OCI-LY7 (cell line): ENCODE results near the gene MOSPD2. TPM values are rescaled to one million over a fixed set of nuclear protein-coding genes. Genes with fewer than 3 reads are reported as not detected.

Experiments
- BruUV-seq: library from RNA; stranded (reverse); fragments of 400-500 nt; replicated peaks from 2 replicates; lab custom pipeline; 2021; lab: Mats Ljungman, UMichigan
- CTCF ChIA-PET: fragments of 300-600 bp; sonication (Branson Sonifier 250); formaldehyde crosslinking; loops from one replicate; lab custom pipeline; 2022; ENCODE audit warnings: antibody characterized with exemption; ENCODE audit not compliant: unreplicated experiment; lab: Charles Lee
- POLR2A ChIA-PET: fragments of 300-600 bp; sonication (Branson Sonifier 250); formaldehyde crosslinking; loops from one replicate; lab custom pipeline; 2022; ENCODE audit warnings: antibody characterized with exemption; lab: Charles Lee
- DNase-seq: peaks from one replicate; pipeline ENCODE4 v3.0.0-alpha.2; 2015; ENCODE audit warnings: low spot score
- H2AFZ ChIP-seq: fragments of 200-600 bp; sonication (generic), shearing (Covaris generic); 2 replicates; pipeline ENCODE4 v1.6.1; 2014; ENCODE audit warnings: mild to moderate bottlenecking, antibody characterized with exemption, low read length, moderate library complexity
- H3K27ac ChIP-seq: fragments of 200-600 bp; sonication (generic); 2 replicates; pipeline ENCODE4 v1.5.1; 2014; ENCODE audit warnings: mixed run types, low read depth, mild to moderate bottlenecking, moderate library complexity, low read length, inconsistent platforms; ENCODE audit not compliant: poor library complexity, severe bottlenecking
- H3K36me3 ChIP-seq: fragments of 200-600 bp; sonication (generic); 2 replicates; pipeline ENCODE4 v1.6.1; 2014; ENCODE audit warnings: mild to moderate bottlenecking, antibody characterized with exemption, low read length, moderate library complexity, mixed read lengths; ENCODE audit not compliant: insufficient read depth
- H3K4me1 ChIP-seq: fragments of 200-600 bp; sonication (generic); 2 replicates; pipeline ENCODE4 v1.5.1; 2014; ENCODE audit warnings: mild to moderate bottlenecking, low read length; ENCODE audit not compliant: insufficient read depth, poor library complexity, severe bottlenecking
- H3K4me2 ChIP-seq: fragments of 200-600 bp; sonication (generic); 2 replicates; pipeline ENCODE4 v1.6.1; 2014; ENCODE audit warnings: mild to moderate bottlenecking, low read length
- H3K4me3 ChIP-seq: fragments of 200-600 bp; sonication (generic); 2 replicates; pipeline ENCODE4 v1.5.1; 2014; ENCODE audit warnings: mild to moderate bottlenecking, low read depth, low read length; ENCODE audit not compliant: poor library complexity, severe bottlenecking
- H3K79me2 ChIP-seq: fragments of 200-600 bp; sonication (generic); 2 replicates; pipeline ENCODE4 v1.6.1; 2016; ENCODE audit warnings: low read depth, mild to moderate bottlenecking, low read length, moderate library complexity, mixed read lengths; ENCODE audit not compliant: insufficient read depth
- H3K9me2 ChIP-seq: fragments of 200-600 bp; sonication (generic); 2 replicates; pipeline ENCODE4 v1.6.1; 2016; ENCODE audit warnings: mild to moderate bottlenecking, low read length, mixed read lengths; ENCODE audit not compliant: insufficient read depth
- H3K9me3 ChIP-seq: fragments of 200-600 bp; sonication (generic); 2 replicates; pipeline ENCODE4 v1.6.1; 2014; ENCODE audit warnings: mild to moderate bottlenecking, mixed run types, low read length, mixed read lengths
- H4K20me1 ChIP-seq: fragments of 200-600 bp; sonication (generic); 2 replicates; pipeline ENCODE4 v1.6.1; 2014; ENCODE audit warnings: mild to moderate bottlenecking, antibody characterized with exemption, low read length, moderate library complexity, mixed read lengths; ENCODE audit not compliant: insufficient read depth
- CTCF ChIP-seq: fragments of 200-600 bp; sonication (generic); conservative IDR thresholded peaks from 2 replicates; pipeline ENCODE4 v1.5.1; 2014; ENCODE audit warnings: mild to moderate bottlenecking, antibody characterized with exemption, low read length, moderate library complexity, mixed read lengths
- EZH2phosphoT487 ChIP-seq: fragments of 200-600 bp; sonication (generic); IDR thresholded peaks from 2 replicates; pipeline ENCODE4 v1.6.1; 2018; ENCODE audit warnings: low read depth, borderline replicate concordance, mild to moderate bottlenecking, mixed run types, antibody characterized with exemption, low read length, moderate library complexity, mixed read lengths
- intact Hi-C: fragments of 100-400 bp; cut with micrococcal nuclease; formaldehyde crosslinking; loops from one replicate; pipeline ENCODE4 v1.10.0; 2022; ENCODE audit not compliant: unreplicated experiment
- total RNA-seq, 2 experiments: library from RNA; depleted of rRNA in 1 of 2; stranded (reverse); fragments of >200 nt in 1 of 2; shearing (Covaris generic) in 1 of 2; gene quantifications; 2 replicates each; pipeline ENCODE4 v1.2.3, GENCODE V29; 2014 to 2022

Gene MOSPD2
- total RNA-seq, 2 experiments from 2014 or later: 8.0 to 11.3 TPM

GRCh38 chrX:14826319-14826718, 46.9 kb upstream of the MOSPD2 start:
- DNase-seq: no peak
- CTCF ChIA-PET: no interaction called here
- Histone ChIP-seq H3K9me2 (no peaks in the 10 kb centered on the region), H3K4me2 (no peak overlapping the region), H3K9me3 (no peaks in the 10 kb centered on the region), H4K20me1 (no peaks in the 10 kb centered on the region), H2AFZ (no peak overlapping the region), H3K79me2 (no peaks in the 10 kb centered on the region), H3K27ac (no peak overlapping the region), H3K4me3 (no peak overlapping the region), H3K4me1 (no peaks in the 10 kb centered on the region), H3K36me3 (no peaks in the 10 kb centered on the region)
- intact Hi-C loops: no loop called here
- POLR2A ChIA-PET: no interaction called here
- no TSS peak for BruUV-seq
- TF ChIP-seq EZH2phosphoT487 (no peak), CTCF (no peak)

GRCh38 chrX:14829643-14830042, 43.6 kb upstream of the MOSPD2 start:
- TF ChIP-seq EZH2phosphoT487 (no peak), CTCF (no peak)
- intact Hi-C loops: no loop called here
- no peak overlapping the region for H3K4me3 ChIP-seq
- H2AFZ ChIP-seq: no peak overlapping the region
- no peak overlapping the region for H3K27ac ChIP-seq
- H4K20me1 ChIP-seq: no peaks in the 10 kb centered on the region
- H3K4me1 ChIP-seq: no peaks in the 10 kb centered on the region
- CTCF ChIA-PET: no interaction called here
- no peaks in the 10 kb centered on the region for H3K79me2 ChIP-seq
- no peaks in the 10 kb centered on the region for H3K9me3 ChIP-seq
- no peaks in the 10 kb centered on the region for H3K9me2 ChIP-seq
- no peak for DNase-seq
- no TSS peak for BruUV-seq
- H3K36me3 ChIP-seq: peaks cover 7% of the 10 kb centered on the region; the same call in 1 of the 2 replicates
- no peak overlapping the region for H3K4me2 ChIP-seq
- POLR2A ChIA-PET: interaction anchor here (0.6 kb wide), 1 partner anchor 99 kb away, joined by 3 read pairs; no protein-coding TSS in a partner anchor

- Histone ChIP-seq H3K4me1 (no peaks in the 10 kb centered on the region), H3K36me3 (peaks cover 26% of the 10 kb centered on the region), H3K4me2 (no peak overlapping the region), H3K9me3 (no peaks in the 10 kb centered on the region), H3K4me3 (no peak overlapping the region), H3K9me2 (no peaks in the 10 kb centered on the region), H3K79me2 (no peaks in the 10 kb centered on the region), H4K20me1 (no peaks in the 10 kb centered on the region), H2AFZ (no peak overlapping the region), H3K27ac (no peak overlapping the region)
- no TSS peak for BruUV-seq
- no peak for TF ChIP-seq CTCF
- TF ChIP-seq EZH2phosphoT487: no peak
- ChIA-PET CTCF (no interaction called here), POLR2A (no interaction called here)
- intact Hi-C loops: no loop called here
- no peak for DNase-seq
These were observed 41.1 kb upstream of the MOSPD2 start for GRCh38 chrX:14832151-14832550.
